H9 (cell line): ENCODE data around the gene TPCN2. TPM values are rescaled to one million over a fixed set of nuclear protein-coding genes. Genes with fewer than 3 reads are reported as not detected.

Experiments
- DNase-seq: peaks from one replicate; pipeline ENCODE4 v3.0.0-alpha.2; 2017
- H2AFZ ChIP-seq: one replicate; pipeline ENCODE4 v1.6.1; 2013; ENCODE audit warnings: mild to moderate bottlenecking, low read length, control low read depth, moderate library complexity
- H2AK5ac ChIP-seq: 2 replicates; pipeline ENCODE4 v1.6.1; 2013; ENCODE audit warnings: low read length, control low read depth, mixed read lengths; ENCODE audit not compliant: insufficient read length
- H2BK120ac ChIP-seq: one replicate; pipeline ENCODE4 v1.6.1; 2013; ENCODE audit warnings: low read depth, mild to moderate bottlenecking, low read length, control low read depth, inconsistent platforms; ENCODE audit not compliant: poor library complexity, severe bottlenecking
- H2BK12ac ChIP-seq: 2 replicates; pipeline ENCODE4 v1.6.1; 2013; ENCODE audit warnings: low read length, control low read depth, mixed read lengths, low read depth; ENCODE audit not compliant: insufficient read length
- H2BK15ac ChIP-seq: 2 replicates; pipeline ENCODE4 v1.6.1; 2013; ENCODE audit warnings: low read depth, low read length, control low read depth
- H2BK20ac ChIP-seq: one replicate; pipeline ENCODE4 v1.6.1; 2013; ENCODE audit warnings: low read depth, mild to moderate bottlenecking, low read length, control low read depth, inconsistent platforms; ENCODE audit not compliant: poor library complexity, severe bottlenecking
- H2BK5ac ChIP-seq: 2 replicates; pipeline ENCODE4 v1.6.1; 2013; ENCODE audit warnings: low read length, control low read depth, mixed read lengths; ENCODE audit not compliant: insufficient read length
- H3K14ac ChIP-seq: 2 replicates; pipeline ENCODE4 v1.6.1; 2013; ENCODE audit warnings: low read length, control low read depth; ENCODE audit not compliant: insufficient read depth
- H3K18ac ChIP-seq: 2 replicates; pipeline ENCODE4 v1.6.1; 2013; ENCODE audit warnings: low read depth, mild to moderate bottlenecking, mixed read lengths, low read length, control low read depth; ENCODE audit not compliant: insufficient read length
- H3K23ac ChIP-seq: 2 replicates; pipeline ENCODE4 v1.6.1; 2013; ENCODE audit warnings: low read length, control low read depth, mixed read lengths, low read depth; ENCODE audit not compliant: insufficient read length
- H3K23me2 ChIP-seq: 2 replicates; pipeline ENCODE4 v1.6.1; 2013; ENCODE audit warnings: low read depth, mild to moderate bottlenecking, mixed read lengths, low read length, control low read depth; ENCODE audit not compliant: insufficient read length, poor library complexity, severe bottlenecking
- H3K27ac ChIP-seq: 2 replicates; pipeline ENCODE4 v1.5.1; 2013; ENCODE audit warnings: low read length, control low read depth, mixed read lengths, low read depth; ENCODE audit not compliant: insufficient read length
- H3K27me3 ChIP-seq: 2 replicates; pipeline ENCODE4 v1.6.1; 2013; ENCODE audit warnings: low read length, control low read depth, inconsistent platforms; ENCODE audit not compliant: insufficient read depth
- H3K4ac ChIP-seq: 2 replicates; pipeline ENCODE4 v1.6.1; 2013; ENCODE audit warnings: low read depth, mild to moderate bottlenecking, control low read depth, inconsistent platforms, low read length, moderate library complexity
- H3K4me1 ChIP-seq: 2 replicates; pipeline ENCODE4 v1.6.1; 2013; ENCODE audit warnings: low read length, control low read depth, inconsistent platforms; ENCODE audit not compliant: insufficient read depth
- H3K4me2 ChIP-seq: 2 replicates; pipeline ENCODE4 v1.6.1; 2013; ENCODE audit warnings: low read length, control low read depth, mixed read lengths; ENCODE audit not compliant: insufficient read length, insufficient read depth
- H3K56ac ChIP-seq: 2 replicates; pipeline ENCODE4 v1.6.1; 2013; ENCODE audit warnings: low read depth, mild to moderate bottlenecking, mixed read lengths, low read length, control low read depth; ENCODE audit not compliant: insufficient read length
- H3K79me1 ChIP-seq: 2 replicates; pipeline ENCODE4 v1.6.1; 2013; ENCODE audit warnings: low read depth, mild to moderate bottlenecking, moderate library complexity, low read length, control low read depth, inconsistent platforms; ENCODE audit not compliant: insufficient read depth, poor library complexity, severe bottlenecking
- H3K79me2 ChIP-seq: 2 replicates; pipeline ENCODE4 v1.6.1; 2013; ENCODE audit warnings: low read length, control low read depth, inconsistent platforms; ENCODE audit not compliant: insufficient read depth
- H3K9ac ChIP-seq: 2 replicates; pipeline ENCODE4 v1.6.1; 2013; ENCODE audit warnings: low read length, control low read depth, mixed read lengths; ENCODE audit not compliant: insufficient read length; ENCODE audit errors: extremely low read depth
- H3K9me3 ChIP-seq: one replicate; pipeline ENCODE4 v1.6.1; 2013; ENCODE audit warnings: low read depth, low read length, inconsistent platforms; ENCODE audit not compliant: control insufficient read depth
- H3T11ph ChIP-seq: one replicate; pipeline ENCODE4 v1.6.1; 2013; ENCODE audit warnings: mild to moderate bottlenecking, low read length, control low read depth, inconsistent platforms
- H4K20me1 ChIP-seq: one replicate; pipeline ENCODE4 v1.6.1; 2013; ENCODE audit not compliant: control insufficient read depth, insufficient read length, insufficient read depth
- H4K5ac ChIP-seq: 2 replicates; pipeline ENCODE4 v1.6.1; 2013; ENCODE audit warnings: low read depth, mild to moderate bottlenecking, mixed read lengths, low read length, control low read depth; ENCODE audit not compliant: insufficient read length
- H4K8ac ChIP-seq: replicated peaks from 2 replicates; pipeline ENCODE4 v1.6.1; 2013; ENCODE audit warnings: low read length, control low read depth, mixed read lengths, low read depth; ENCODE audit not compliant: insufficient read length
- H4K91ac ChIP-seq: 2 replicates; pipeline ENCODE4 v1.6.1; 2013; ENCODE audit warnings: low read depth, mild to moderate bottlenecking, moderate library complexity, mixed read lengths, low read length, control low read depth; ENCODE audit not compliant: insufficient read length
- H3K27ac Mint-ChIP-seq, 3 experiments: 2 replicates in 2 of 3; 3 replicates in 1 of 3; pipeline ENCODE4 v1.8.0; 2020 to 2021; ENCODE audit warnings: mixed read lengths in 3 of 3, mild to moderate bottlenecking in 1 of 3, moderate library complexity in 1 of 3
- H3K27me3 Mint-ChIP-seq: 2 replicates; pipeline ENCODE4 v1.8.0; 2021; ENCODE audit warnings: low read depth, mild to moderate bottlenecking, moderate library complexity, mixed read lengths
- H3K36me3 Mint-ChIP-seq, 3 experiments: 2 replicates in 2 of 3; 3 replicates in 1 of 3; pipeline ENCODE4 v1.8.0; 2020 to 2021; ENCODE audit warnings: low read depth in 3 of 3, mixed read lengths in 3 of 3; ENCODE audit not compliant: insufficient read depth in 1 of 3
- H3K4me1 Mint-ChIP-seq, 2 experiments: 2 replicates each; pipeline ENCODE4 v1.8.0; 2020; ENCODE audit warnings: mixed read lengths in 2 of 2
- H3K4me3 Mint-ChIP-seq, 2 experiments: 2 replicates in 1 of 2; 3 replicates in 1 of 2; pipeline ENCODE4 v1.8.0; 2020 to 2021; ENCODE audit warnings: mild to moderate bottlenecking in 2 of 2, mixed read lengths in 2 of 2, moderate library complexity in 1 of 2
- H3K9me3 Mint-ChIP-seq, 2 experiments: 2 replicates in 1 of 2; 3 replicates in 1 of 2; pipeline ENCODE4 v1.8.0; 2020; ENCODE audit warnings: mild to moderate bottlenecking in 2 of 2, mixed read lengths in 2 of 2, moderate library complexity in 1 of 2
- CTCF ChIP-seq: fragments of 200-600 bp; sonication (generic); conservative IDR thresholded peaks from 3 replicates; pipeline ENCODE4 v1.8.0; 2021; ENCODE audit warnings: antibody characterized with exemption, mild to moderate bottlenecking
- WGBS: extraction: QIAGEN DNeasy Blood & Tissue Kit; methylation state at CpG from one replicate; pipeline ENCODE4 v1.1.7; 2013; ENCODE audit warnings: missing lambda C conversion rate, low lambda C conversion rate, mixed read lengths; ENCODE audit not compliant: insufficient read length; ENCODE audit errors: extremely low coverage; 5-methylcytosine and 5-hydroxymethylcytosine counted together
- total RNA-seq: library from RNA; stranded (reverse); gene quantifications from 2 replicates; pipeline ENCODE4 v1.2.1, GENCODE V29; 2021

TPCN2 gene
- total RNA-seq, 1 experiment from 2014 or later: 16.8 TPM

DNA sequence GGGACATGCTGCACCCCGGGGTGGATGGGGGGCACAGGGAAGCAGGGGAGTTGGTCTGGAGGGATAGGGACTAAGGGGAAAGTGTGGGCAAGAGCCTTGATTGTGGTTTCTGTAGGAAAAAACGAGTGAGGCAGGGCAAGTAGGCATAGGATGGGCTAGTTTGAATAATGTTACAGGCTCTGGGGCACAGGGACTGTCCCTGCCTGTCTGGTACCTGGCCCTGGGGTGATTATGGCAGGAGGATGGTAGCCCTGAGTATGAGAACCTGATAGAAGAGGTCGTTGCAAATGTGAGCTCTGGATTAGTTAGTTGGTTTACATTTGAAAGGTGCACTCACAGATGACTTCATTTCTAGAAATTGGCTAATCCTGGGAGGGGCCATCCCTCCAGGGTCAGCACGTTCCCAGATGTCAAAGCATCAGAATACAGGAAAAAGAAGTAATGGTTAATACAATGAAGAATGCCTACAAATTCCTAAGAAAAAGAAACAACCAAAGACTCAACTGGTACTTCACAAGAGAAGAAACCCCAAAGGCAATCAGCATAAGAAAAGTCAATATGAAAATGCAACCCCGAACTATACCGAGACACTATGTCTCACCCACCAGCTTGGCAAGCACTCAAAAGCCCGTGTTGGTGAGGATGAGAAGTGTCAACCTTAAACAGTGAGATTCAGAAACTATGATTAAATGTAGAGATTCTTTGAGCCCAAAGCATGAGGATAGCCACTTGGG, 95.8 kb downstream of the TPCN2 start:
- Histone ChIP-seq H2BK20ac (no peak overlapping the region), H3K9me3 (no peaks in the 10 kb centered on the region), H3K9ac (no peak overlapping the region), H3K4me2 (no peak overlapping the region), H4K8ac (no peak overlapping the region), H2AK5ac (no peak overlapping the region), H3K56ac (no peak overlapping the region), H4K5ac (no peak overlapping the region), H4K20me1 (no peaks in the 10 kb centered on the region), H2BK12ac (no peak overlapping the region), H3K27me3 (no peaks in the 10 kb centered on the region), H4K91ac (no peak overlapping the region), H3K4me1 (no peaks in the 10 kb centered on the region), H3K27ac (no peak overlapping the region), H2AFZ (no peak overlapping the region), H3K23ac (no peak overlapping the region), H2BK15ac (no peak overlapping the region), H3K79me1 (no peaks in the 10 kb centered on the region), H2BK120ac (no peak overlapping the region), H3K14ac (no peak overlapping the region), H3K4ac (no peak overlapping the region), H3T11ph (no peak overlapping the region), H3K23me2 (no peaks in the 10 kb centered on the region), H3K79me2 (no peaks in the 10 kb centered on the region; the same call in 1 of the 2 replicates), H3K18ac (no peak overlapping the region), H2BK5ac (no peak overlapping the region)
- Mint-ChIP-seq H3K27me3 (peaks cover 2% of the 10 kb centered on the region; the same call in 1 of the 2 replicates), H3K4me3 (no peak overlapping the region), H3K4me1 (peaks cover 8 to 9% of the 10 kb centered on the region in 2 experiments; a peak in 3 of 4 replicates), H3K9me3 (peaks cover 20 to 23% of the 10 kb centered on the region in 2 experiments), H3K36me3 (peaks cover 3 to 23% (median 9%) of the 10 kb centered on the region in 3 experiments; a peak in 6 of 7 replicates), H3K27ac (no peak overlapping the region)
- no peak for DNase-seq
- no peak for TF ChIP-seq CTCF
- no CpG with 5 or more reads among the region's 7 CpGs for WGBS
